GM18519 (cell line): ENCODE results near the gene PDCD10.

Source experiments
- ATAC-seq: cut with Tn5 transposase; IDR thresholded peaks from one replicate; pipeline ENCODE4 v1.9.1; 2021; ENCODE audit warnings: mild to moderate bottlenecking, moderate library complexity; ENCODE audit not compliant: unreplicated experiment, low FRiP score

PDCD10 gene

GRCh38 chr3:167684388-167684993, 50.2 kb downstream of the PDCD10 start:
- peak; percentile 64 for ATAC-seq

GRCh38 chr3:167679526-167679925, 55.2 kb downstream of the PDCD10 start:
- no peak for ATAC-seq

- ATAC-seq: no peak
These were observed 58.8 kb downstream of the PDCD10 start for GRCh38 chr3:167675848-167676247.

GRCh38 chr3:167673221-167673620, 61.5 kb downstream of the PDCD10 start:
- no peak for ATAC-seq

- ATAC-seq: no peak
These were observed 62.7 kb downstream of the PDCD10 start for GRCh38 chr3:167671878-167672427.

GRCh38 chr3:167669699-167670098, 65.0 kb downstream of the PDCD10 start:
- no peak for ATAC-seq

GRCh38 chr3:167668651-167669050, 66.0 kb downstream of the PDCD10 start:
- ATAC-seq: no peak

- no peak for ATAC-seq
These were observed 68.1 kb downstream of the PDCD10 start for GRCh38 chr3:167666563-167666962.

- no peak for ATAC-seq
These were observed 71.7 kb downstream of the PDCD10 start for GRCh38 chr3:167662919-167663400.

GRCh38 chr3:167657684-167658225, 76.9 kb downstream of the PDCD10 start:
- no peak for ATAC-seq

- ATAC-seq: no peak
These were observed 77.9 kb downstream of the PDCD10 start for GRCh38 chr3:167656821-167657220.

- no peak for ATAC-seq
These were observed 80.9 kb downstream of the PDCD10 start, which contains the start of gene WDR49 for GRCh38 chr3:167653760-167654159. WDR49 (minus strand) TSS chr3:167653942; CDS start chr3:167653425, 517 bp downstream.

- no peak for ATAC-seq
These were observed 81.5 kb downstream of the PDCD10 start for GRCh38 chr3:167653155-167653554.

GRCh38 chr3:167651826-167652225, 82.9 kb downstream of the PDCD10 start:
- no peak for ATAC-seq

GRCh38 chr3:167650459-167650858, 84.2 kb downstream of the PDCD10 start:
- ATAC-seq: no peak

GRCh38 chr3:167649746-167650145, 84.9 kb downstream of the PDCD10 start:
- ATAC-seq: no peak

GRCh38 chr3:167644611-167645010, 90.1 kb downstream of the PDCD10 start:
- no peak for ATAC-seq
